ENCODE data around the gene IQSEC1. TPM values are rescaled to one million over a fixed set of nuclear protein-coding genes. Genes with fewer than 3 reads are reported as not detected.

Gene IQSEC1
- polyA plus RNA-seq, 1 experiment = 3.6 TPM

DNA sequence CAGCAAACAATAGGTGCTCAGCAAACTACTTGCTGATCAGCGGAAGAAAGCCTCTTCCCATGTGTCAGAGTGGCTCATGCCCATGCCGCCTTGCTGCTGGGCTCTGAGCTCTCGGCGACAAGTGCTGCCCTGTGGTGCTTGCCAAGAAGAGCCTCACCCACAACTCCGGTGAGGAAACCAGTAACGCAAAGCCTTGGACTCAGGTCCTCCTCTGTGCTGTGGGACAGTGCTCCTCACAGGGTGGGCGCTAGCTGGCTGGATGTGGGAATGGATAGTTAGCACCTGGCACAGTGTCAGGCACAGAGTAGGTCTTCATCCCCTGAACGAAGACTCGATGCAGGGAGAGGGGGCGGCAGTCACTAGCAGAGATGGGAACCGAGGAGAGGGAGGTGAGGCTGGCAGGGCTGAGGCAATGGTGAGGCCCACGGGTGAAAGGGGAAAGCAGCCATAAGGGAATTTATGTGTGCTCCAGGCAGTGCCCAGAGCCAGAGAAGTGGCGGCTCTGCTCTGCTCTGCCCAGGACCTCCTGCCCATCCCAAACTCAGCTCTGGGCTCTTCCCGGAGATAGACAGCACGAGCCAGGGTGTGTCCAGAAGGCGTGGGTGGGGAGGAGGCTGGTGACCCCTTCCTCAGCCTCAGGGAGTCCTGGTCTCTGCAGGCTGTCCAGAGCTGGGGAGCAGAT, 55.7 kb downstream of the IQSEC1 start:
- H3K27me3 ChIP-seq (ENCODE audit: control insufficient read depth, insufficient read depth, low read length) = no peaks in the 10 kb centered on the region
- POLR2A ChIA-PET = no interaction called here
- DNase-seq (ENCODE audit: low read depth, low spot score) = no peak
- H3K4me3 ChIP-seq (ENCODE audit: low read depth, low read length) = no peak overlapping the region
- no peaks in the 10 kb centered on the region; the same call in 1 of the 2 replicates for H3K9me3 ChIP-seq (ENCODE audit: control insufficient read depth, insufficient read depth, low read length)
- TF ChIP-seq, protein P1, sequence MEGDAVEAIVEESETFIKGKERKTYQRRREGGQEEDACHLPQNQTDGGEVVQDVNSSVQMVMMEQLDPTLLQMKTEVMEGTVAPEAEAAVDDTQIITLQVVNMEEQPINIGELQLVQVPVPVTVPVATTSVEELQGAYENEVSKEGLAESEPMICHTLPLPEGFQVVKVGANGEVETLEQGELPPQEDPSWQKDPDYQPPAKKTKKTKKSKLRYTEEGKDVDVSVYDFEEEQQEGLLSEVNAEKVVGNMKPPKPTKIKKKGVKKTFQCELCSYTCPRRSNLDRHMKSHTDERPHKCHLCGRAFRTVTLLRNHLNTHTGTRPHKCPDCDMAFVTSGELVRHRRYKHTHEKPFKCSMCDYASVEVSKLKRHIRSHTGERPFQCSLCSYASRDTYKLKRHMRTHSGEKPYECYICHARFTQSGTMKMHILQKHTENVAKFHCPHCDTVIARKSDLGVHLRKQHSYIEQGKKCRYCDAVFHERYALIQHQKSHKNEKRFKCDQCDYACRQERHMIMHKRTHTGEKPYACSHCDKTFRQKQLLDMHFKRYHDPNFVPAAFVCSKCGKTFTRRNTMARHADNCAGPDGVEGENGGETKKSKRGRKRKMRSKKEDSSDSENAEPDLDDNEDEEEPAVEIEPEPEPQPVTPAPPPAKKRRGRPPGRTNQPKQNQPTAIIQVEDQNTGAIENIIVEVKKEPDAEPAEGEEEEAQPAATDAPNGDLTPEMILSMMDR (IDR thresholded peaks at IDR 0.05; ENCODE audit: low read depth, low read length) = no peak
- CTCF ChIA-PET = no interaction called here
- no peak overlapping the region for H3K27ac ChIP-seq (ENCODE audit: low read depth, low read length)

DNA sequence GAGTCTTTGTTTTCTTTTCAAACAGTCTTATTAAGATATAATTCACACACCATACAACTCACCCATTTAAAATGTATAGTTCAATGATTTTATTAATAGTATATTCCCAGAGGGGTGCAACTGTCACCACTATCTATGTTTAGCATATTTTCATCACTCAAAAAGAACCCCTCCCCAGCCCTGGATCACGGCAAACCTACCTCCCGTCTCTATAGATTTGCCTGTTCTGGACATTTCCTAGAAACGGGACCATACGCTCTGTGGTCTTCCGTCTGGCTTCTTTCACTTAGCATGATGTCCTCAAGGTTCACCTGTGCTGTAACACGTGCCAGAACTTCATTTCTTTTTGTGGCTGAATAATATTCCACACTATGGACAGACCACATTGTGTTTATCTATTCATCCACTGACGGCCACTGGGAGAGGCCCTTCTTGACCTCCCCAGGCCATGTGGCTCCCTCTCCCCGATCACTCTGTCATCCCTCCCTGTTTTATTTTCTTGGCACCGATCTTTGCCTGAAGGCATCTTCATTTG, 56.4 kb downstream of the IQSEC1 start:
- no peaks in the 10 kb centered on the region; the same call in 1 of the 2 replicates for H3K9me3 ChIP-seq (ENCODE audit: control insufficient read depth, insufficient read depth, low read length)
- H3K4me3 ChIP-seq (ENCODE audit: low read depth, low read length) = no peak overlapping the region
- H3K27me3 ChIP-seq (ENCODE audit: control insufficient read depth, insufficient read depth, low read length) = no peaks in the 10 kb centered on the region
- CTCF ChIA-PET = no interaction called here
- POLR2A ChIA-PET = no interaction called here
- H3K27ac ChIP-seq (ENCODE audit: low read depth, low read length) = no peak overlapping the region
- TF ChIP-seq, protein P1 (IDR thresholded peaks at IDR 0.05; ENCODE audit: low read depth, low read length) = no peak
- no peak for DNase-seq (ENCODE audit: low read depth, low spot score)

DNA sequence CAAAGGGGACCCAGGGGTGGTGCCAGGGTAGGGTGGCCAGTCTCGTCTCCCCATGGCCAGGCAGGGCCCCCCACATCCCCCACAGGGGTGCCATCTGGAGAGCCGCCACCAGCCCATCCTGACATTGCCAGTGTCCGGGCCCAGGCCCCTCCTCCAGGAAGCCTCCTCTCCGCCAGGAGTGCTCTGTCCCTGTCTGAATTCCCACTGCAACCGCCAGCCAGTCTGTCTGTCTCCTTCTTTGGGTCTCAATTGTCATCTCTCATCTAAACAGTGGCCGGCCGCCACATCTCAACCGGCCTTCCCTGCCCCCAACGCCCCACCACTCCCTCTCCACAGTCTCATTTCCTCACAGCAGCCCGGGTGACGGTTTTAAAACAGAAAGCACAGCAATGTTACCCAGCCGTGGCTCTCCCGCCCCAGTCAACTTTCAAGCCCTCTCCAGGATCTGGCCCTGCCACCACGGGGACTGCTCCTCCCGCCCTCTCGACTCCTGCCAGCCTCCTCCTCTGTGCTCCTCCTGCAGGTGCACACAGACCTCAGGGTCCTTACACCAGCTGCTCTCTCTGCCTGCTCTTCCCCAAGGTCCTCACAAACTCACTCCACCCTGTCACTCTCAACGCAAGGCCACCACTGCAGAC, 57.0 kb downstream of the IQSEC1 start:
- Histone ChIP-seq H3K9me3 (ENCODE audit: control insufficient read depth, insufficient read depth, low read length) (no peaks in the 10 kb centered on the region; the same call in 1 of the 2 replicates), H3K4me3 (ENCODE audit: low read depth, low read length) (no peak overlapping the region), H3K27ac (ENCODE audit: low read depth, low read length) (no peak overlapping the region), H3K27me3 (ENCODE audit: control insufficient read depth, insufficient read depth, low read length) (no peaks in the 10 kb centered on the region)
- TF ChIP-seq, protein P1 (IDR thresholded peaks at IDR 0.05; ENCODE audit: low read depth, low read length) = no peak
- ChIA-PET POLR2A (no interaction called here), CTCF (no interaction called here)
- DNase-seq (ENCODE audit: low read depth, low spot score) = no peak

DNA sequence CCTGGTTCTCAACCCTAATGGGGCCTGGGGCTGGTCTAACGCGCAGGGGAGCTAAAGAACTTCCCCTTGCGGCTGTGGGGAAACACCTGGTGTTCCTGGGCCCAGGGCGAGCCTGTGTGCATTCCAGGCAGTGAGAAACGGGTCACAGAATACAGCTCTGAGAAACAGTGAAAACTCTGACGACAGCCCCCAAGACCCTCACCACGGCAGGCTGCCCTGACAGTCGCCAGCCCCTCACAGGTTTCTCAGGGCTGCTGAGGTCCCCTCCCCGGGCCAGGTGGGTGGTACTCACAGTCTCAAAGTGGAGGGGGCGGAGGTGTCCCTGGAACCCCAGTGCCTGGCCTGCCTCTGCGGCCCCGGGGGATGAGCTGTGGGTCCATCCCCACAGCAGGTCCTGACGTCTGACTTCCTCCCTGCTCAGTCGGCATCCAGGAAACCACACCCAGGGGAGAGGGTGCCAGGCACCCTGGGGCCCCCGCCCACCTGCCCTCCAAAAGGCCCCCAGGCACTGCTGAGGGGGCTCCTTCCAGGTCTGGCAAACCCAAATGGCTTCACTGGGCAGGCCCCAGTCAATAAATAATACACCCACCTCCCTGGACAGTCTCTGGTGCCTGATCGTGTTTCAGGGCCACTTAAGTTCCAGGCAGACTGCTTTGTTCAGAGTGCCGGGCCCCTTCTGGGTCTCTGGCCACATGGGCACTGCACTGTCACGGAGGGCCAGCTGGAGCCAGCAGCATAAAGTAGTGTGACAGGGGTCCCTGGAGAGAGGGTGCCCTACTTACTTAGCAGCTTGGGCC, 57.7 kb downstream of the IQSEC1 start:
- POLR2A ChIA-PET = no interaction called here
- no peaks in the 10 kb centered on the region; the same call in 1 of the 2 replicates for H3K9me3 ChIP-seq (ENCODE audit: control insufficient read depth, insufficient read depth, low read length)
- H3K4me3 ChIP-seq (ENCODE audit: low read depth, low read length) = no peak overlapping the region
- TF ChIP-seq, protein P1 (IDR thresholded peaks at IDR 0.05; ENCODE audit: low read depth, low read length) = no peak
- no peaks in the 10 kb centered on the region for H3K27me3 ChIP-seq (ENCODE audit: control insufficient read depth, insufficient read depth, low read length)
- DNase-seq (ENCODE audit: low read depth, low spot score) = no peak
- CTCF ChIA-PET = no interaction called here
- no peak overlapping the region for H3K27ac ChIP-seq (ENCODE audit: low read depth, low read length)

Data from AG04450 (cell line).